ENCODE results near the gene CD38. TPM values are rescaled to one million over a fixed set of nuclear protein-coding genes. Genes with fewer than 3 reads are reported as not detected.

The CD38 gene
- total and polyA plus RNA-seq, 12 donors, result 1.7 to 18.4 (median 11.2) TPM

- DNase-seq, result no peak
These were observed 90.0 kb downstream of the CD38 start for GRCh38 chr4:15868111-15868510.

GRCh38 chr4:15868826-15869413 lies 90.8 kb downstream of the CD38 start:
- no peak for TF ChIP-seq POLR2A (IDR thresholded peaks at IDR 0.05)
- no peak for TF ChIP-seq CTCF (IDR thresholded peaks at IDR 0.05)
- H3K4me1 ChIP-seq (replicated peaks in 1 of 2), result no peaks in the 10 kb centered on the region
- H3K4me3 ChIP-seq, result no peak overlapping the region
- intact Hi-C loops (cut with DNase I), result no loop called here
- no peaks in the 10 kb centered on the region for H3K27me3 ChIP-seq
- 81 to 91% (median 86%) methylated on average over 4 of the region's 4 CpGs for WGBS, 4 donors
- H3K9me3 ChIP-seq (replicated peaks in 1 of 3), result no peaks in the 10 kb centered on the region
- no peak for DNase-seq
- no peaks in the 10 kb centered on the region for H3K36me3 ChIP-seq (replicated peaks in 1 of 2)
- no peak overlapping the region for H3K27ac ChIP-seq

More at GRCh38 chr4:15868111-15868510, 90.0 kb downstream of the CD38 start:
- Histone ChIP-seq H3K27ac (no peak overlapping the region), H3K4me3 (no peak overlapping the region), H3K27me3 (no peaks in the 10 kb centered on the region), H3K4me1 (replicated peaks in 1 of 2) (no peaks in the 10 kb centered on the region), H3K9me3 (replicated peaks in 1 of 3) (no peaks in the 10 kb centered on the region), H3K36me3 (replicated peaks in 1 of 2) (no peaks in the 10 kb centered on the region)
- TF ChIP-seq POLR2A (IDR thresholded peaks at IDR 0.05) (no peak), CTCF (IDR thresholded peaks at IDR 0.05) (no peak)
- WGBS, 4 donors, result 52 to 55% (median 53%) methylated on average over 3 of the region's 3 CpGs
- intact Hi-C loops (cut with DNase I), result no loop called here

- 83 to 85% (median 83%) methylated on average over 7 of the region's 7 CpGs for WGBS, 4 donors
- TF ChIP-seq POLR2A (IDR thresholded peaks at IDR 0.05) (no peak), CTCF (IDR thresholded peaks at IDR 0.05) (no peak)
- DNase-seq, result no peak
- Histone ChIP-seq H3K4me3 (no peak overlapping the region), H3K27ac (no peak overlapping the region), H3K36me3 (replicated peaks in 1 of 2) (no peaks in the 10 kb centered on the region), H3K9me3 (replicated peaks in 1 of 3) (no peaks in the 10 kb centered on the region), H3K27me3 (no peaks in the 10 kb centered on the region), H3K4me1 (replicated peaks in 1 of 2) (no peaks in the 10 kb centered on the region)
- intact Hi-C loops (cut with DNase I), result no loop called here
These were observed 92.0 kb downstream of the CD38 start for GRCh38 chr4:15870079-15870478.

DNA sequence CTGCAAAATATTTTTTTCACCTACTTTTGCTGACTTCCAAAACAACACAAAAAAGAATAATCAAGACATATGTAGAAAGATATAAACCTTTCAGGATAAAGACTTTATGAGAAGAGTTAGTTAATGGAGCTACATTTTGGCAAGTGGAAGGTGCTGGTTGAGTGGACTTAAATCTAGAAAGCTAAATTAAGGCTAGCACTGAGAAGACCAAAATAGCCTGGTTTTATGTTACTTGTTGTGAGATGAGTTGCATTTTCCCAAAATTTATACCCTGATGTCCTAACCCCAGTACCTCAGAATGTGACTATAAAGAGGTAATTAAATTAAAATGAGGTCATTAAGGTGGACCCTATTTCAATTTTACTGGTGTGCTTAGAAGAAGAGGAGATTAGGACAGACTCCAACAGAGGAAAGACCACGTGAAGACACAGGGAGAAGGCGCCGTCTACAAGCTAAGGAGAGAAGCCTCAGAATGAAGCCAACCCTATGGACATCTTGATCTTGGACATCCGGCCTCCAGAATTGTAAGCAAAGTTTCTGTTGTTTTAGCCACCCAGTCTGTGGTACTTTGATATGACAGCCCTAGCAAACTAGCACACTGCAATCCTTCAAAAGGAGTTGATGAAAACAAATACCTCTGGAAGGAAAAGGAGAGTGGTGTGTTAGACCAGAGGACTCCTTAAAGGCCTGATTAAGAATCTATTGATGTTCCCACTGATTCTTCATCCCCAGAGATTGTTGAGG lies 93.0 kb downstream of the CD38 start:
- no peak for DNase-seq
- no peak overlapping the region for H3K4me3 ChIP-seq
- no peak overlapping the region for H3K27ac ChIP-seq
- WGBS, 4 donors, result 65 to 83% (median 81%) methylated on average over 4 of the region's 4 CpGs
- intact Hi-C loops (cut with DNase I), result no loop called here
- H3K9me3 ChIP-seq (replicated peaks in 1 of 3), result no peaks in the 10 kb centered on the region
- H3K27me3 ChIP-seq, result no peaks in the 10 kb centered on the region
- H3K36me3 ChIP-seq (replicated peaks in 1 of 2), result no peaks in the 10 kb centered on the region
- TF ChIP-seq CTCF (IDR thresholded peaks at IDR 0.05), result no peak
- TF ChIP-seq POLR2A (IDR thresholded peaks at IDR 0.05), result no peak
- no peaks in the 10 kb centered on the region for H3K4me1 ChIP-seq (replicated peaks in 1 of 2)

All from adrenal gland (tissue), 12 donors.